GM20000 (cell line): Measurements from ENCODE around the gene CPEB2.

Source experiments
- DNase-seq: peaks from one replicate; pipeline ENCODE4 v3.0.0; 2012; ENCODE audit warnings: low spot score
- TF ChIP-seq, protein P1 (sequence below): IDR thresholded peaks from 2 replicates; pipeline ENCODE4 v1.5.1; 2012; ENCODE audit warnings: mild to moderate bottlenecking, control low read depth; ENCODE audit errors: extremely low read depth, missing control alignments

CPEB2 gene

DNA sequence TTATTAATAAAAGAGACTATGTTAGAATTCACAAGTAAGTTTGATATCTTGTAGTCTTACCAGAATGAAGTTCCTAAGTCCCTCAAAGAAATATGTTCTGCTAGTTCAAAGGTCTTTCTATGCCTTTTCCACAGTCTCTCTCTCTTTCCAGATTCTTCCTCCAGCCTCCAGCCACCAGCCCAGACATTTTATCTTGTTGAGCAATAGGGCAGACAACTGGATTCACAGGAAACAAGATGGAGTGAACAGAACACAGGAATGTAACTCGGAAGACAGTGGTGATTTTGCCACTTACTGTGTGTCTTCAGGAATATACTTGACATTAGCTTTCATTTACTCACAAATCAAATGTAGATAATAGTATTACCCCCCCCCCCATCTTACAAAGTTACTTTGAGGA, 17.1 kb upstream of the CPEB2 start:
- DNase-seq: no peak
- TF ChIP-seq, protein P1, sequence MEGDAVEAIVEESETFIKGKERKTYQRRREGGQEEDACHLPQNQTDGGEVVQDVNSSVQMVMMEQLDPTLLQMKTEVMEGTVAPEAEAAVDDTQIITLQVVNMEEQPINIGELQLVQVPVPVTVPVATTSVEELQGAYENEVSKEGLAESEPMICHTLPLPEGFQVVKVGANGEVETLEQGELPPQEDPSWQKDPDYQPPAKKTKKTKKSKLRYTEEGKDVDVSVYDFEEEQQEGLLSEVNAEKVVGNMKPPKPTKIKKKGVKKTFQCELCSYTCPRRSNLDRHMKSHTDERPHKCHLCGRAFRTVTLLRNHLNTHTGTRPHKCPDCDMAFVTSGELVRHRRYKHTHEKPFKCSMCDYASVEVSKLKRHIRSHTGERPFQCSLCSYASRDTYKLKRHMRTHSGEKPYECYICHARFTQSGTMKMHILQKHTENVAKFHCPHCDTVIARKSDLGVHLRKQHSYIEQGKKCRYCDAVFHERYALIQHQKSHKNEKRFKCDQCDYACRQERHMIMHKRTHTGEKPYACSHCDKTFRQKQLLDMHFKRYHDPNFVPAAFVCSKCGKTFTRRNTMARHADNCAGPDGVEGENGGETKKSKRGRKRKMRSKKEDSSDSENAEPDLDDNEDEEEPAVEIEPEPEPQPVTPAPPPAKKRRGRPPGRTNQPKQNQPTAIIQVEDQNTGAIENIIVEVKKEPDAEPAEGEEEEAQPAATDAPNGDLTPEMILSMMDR: no peak

- TF ChIP-seq, protein P1: no peak
- DNase-seq: no peak
Observed at GRCh38 chr4:14985843-14986242, 16.4 kb upstream of the CPEB2 start.

DNA sequence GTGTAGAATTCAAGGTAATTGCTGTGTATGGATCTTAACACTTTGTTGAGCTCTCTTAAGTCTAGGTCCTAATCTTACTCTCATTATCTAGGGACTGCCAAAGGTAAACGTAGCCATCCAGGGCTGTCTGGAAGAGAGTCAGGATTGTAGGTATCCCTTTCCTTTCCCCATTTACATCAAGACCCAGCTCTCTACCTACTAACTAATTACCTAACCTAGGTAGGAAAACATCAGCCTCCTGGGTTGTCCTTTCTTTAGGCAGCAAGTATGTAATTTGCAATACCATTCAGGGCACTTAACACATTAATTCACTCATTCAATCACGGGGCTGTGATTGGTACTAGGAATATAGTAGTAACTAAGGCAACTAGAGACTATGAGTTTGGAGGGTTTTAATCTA, 15.2 kb upstream of the CPEB2 start:
- TF ChIP-seq, protein P1: no peak
- no peak for DNase-seq

DNA sequence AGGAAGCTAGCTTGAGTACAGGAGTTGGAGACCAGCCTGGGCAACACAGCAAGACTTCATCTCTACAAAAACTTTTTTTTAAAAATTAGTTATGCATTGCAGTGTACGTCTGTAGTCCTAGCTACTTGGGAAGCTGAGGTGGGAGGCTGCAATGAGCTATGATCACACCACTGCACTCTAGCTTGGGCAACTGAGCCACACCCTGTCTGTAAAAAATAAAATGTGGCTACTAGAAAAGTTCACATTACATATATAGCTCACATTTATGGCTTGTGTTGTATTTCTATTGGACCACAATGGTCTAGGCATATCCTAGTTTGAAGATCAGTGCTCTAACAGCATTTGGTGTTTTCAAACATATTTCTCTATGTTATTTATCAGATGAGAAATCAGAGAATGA, 11.8 kb upstream of the CPEB2 start:
- DNase-seq: no peak
- TF ChIP-seq, protein P1: no peak

GRCh38 chr4:14994242-14994641, 8.0 kb upstream of the CPEB2 start:
- TF ChIP-seq, protein P1: no peak
- no peak for DNase-seq

DNA sequence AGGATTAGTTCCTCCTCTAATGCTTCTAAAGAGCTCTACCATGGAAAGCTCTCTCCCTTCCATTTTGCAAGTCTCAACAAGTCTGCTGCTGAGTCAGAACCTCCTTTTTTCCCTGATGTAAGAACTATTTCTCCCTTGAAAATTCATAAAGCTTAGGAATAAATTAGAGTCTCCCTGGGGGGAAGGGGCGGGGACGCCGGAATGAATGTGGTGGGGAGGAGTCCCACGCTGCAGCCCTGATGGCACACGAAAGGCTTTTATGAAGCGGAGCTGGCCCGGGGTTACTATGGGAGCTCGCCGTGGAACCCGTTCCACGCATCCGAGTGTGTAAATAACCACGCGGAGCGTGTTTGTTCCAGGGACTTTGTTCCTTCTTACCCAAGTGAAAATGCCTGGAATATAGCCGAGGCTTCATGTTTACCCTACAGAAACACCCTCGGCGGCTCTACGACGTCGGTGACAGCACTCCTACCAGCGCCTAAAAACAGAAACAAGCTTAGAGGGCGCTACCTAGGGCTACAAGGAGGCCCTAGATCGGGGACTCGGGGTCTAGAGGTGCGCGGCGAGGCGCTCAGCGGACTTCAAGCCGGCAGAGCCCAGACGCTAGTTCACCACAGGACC, 923 bp upstream of the CPEB2 start:
- DNase-seq: peak; percentile 50
- TF ChIP-seq, protein P1: no peak

DNA sequence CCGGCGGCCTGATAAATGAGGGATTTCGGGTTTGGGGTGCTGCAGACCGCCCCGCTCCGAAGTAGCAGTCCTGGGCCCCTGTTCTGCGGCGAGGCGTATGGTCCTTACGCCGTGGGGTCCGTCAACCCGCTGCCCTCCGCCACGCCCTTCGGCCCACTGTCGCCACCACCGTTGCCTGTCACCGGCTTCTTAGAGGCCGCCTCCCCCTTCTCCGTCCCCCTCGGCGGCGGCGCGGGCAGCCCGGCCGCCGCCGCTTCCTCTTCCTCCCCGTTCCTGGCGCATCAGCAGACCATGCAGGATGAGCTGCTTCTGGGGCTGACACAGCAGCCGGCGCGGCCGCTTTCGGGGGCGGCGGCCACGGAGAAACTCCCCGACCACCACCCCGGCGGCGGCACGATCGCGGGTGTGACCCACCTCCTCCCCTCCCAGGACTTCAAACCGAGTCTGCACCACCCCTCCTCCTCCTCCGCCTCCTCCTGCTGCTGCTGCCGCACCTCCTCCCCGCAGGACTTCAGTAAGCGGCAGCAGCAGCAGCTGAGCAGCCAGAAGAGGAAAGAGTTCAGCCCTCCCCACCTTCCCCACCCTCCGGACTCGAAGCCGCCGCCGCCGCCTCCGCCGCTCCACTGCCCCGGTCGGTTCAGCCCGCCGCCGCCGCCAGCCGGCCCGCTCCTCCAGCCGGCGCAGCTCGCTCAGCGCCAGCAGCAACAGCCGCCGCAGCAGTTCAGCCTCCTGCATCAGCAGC, 549 bp downstream of the CPEB2 start:
- peak; percentile 82 for DNase-seq
- TF ChIP-seq, protein P1: no peak
